Gastrocnemius medialis (tissue), 4 donors: Measurements from ENCODE around the gene TLE1. TPM values are rescaled to one million over a fixed set of nuclear protein-coding genes. Genes with fewer than 3 reads are reported as not detected.

Experiments used
- ATAC-seq, 2 donors: fragments of 150-250 bp; one replicate each; pipeline ENCODE4 v1.9.1; 2016
- DNase-seq, 2 donors: peaks; one replicate each; pipeline ENCODE4 v3.0.0-alpha.2; 2019
- H3K27ac ChIP-seq, 4 donors: fragments of 200-600 bp; sonication (generic); 1 replicate in 1 of 4; 2 replicates in 3 of 4; pipeline ENCODE4 v1.5.1; 2016 to 2018; ENCODE audit warnings: mild to moderate bottlenecking in 2 of 4, moderate library complexity in 1 of 4
- H3K27me3 ChIP-seq, 3 donors: fragments of 200-600 bp; sonication (generic) in 2 of 3; 1 replicate in 1 of 3; 2 replicates in 2 of 3; pipeline versions ENCODE4 v1.5.1 to v1.6.0; 2016 to 2019; ENCODE audit warnings: mild to moderate bottlenecking in 1 of 3, moderate library complexity in 1 of 3
- H3K36me3 ChIP-seq, 2 donors: fragments of 200-600 bp; sonication (generic) in 1 of 2; one replicate each; pipeline ENCODE4 v1.5.1; 2017 to 2018
- H3K4me1 ChIP-seq, 2 donors: fragments of 200-600 bp; sonication (generic) in 1 of 2; one replicate each; pipeline ENCODE4 v1.5.1; 2016 to 2017; ENCODE audit warnings: mild to moderate bottlenecking in 2 of 2
- H3K4me3 ChIP-seq, 4 donors: fragments of 200-600 bp; sonication (generic) in 3 of 4; 1 replicate in 1 of 4; 2 replicates in 3 of 4; pipeline ENCODE4 v1.5.1; 2016 to 2019; ENCODE audit warnings: mild to moderate bottlenecking in 2 of 4
- H3K9me3 ChIP-seq, 3 donors: fragments of 200-600 bp; sonication (generic) in 2 of 3; 1 replicate in 1 of 3; 2 replicates in 2 of 3; pipeline ENCODE4 v1.5.1; 2016 to 2019
- CTCF ChIP-seq, 5 experiments: fragments of 450-650 bp in 3 of 5; fragments of 200-600 bp in 2 of 5; sonication (generic) in 2 of 5; IDR thresholded peaks in 4 of 5; conservative IDR thresholded peaks in 1 of 5; 1 replicate in 4 of 5; 2 replicates in 1 of 5; pipeline ENCODE4 v1.5.1; 2016 to 2019; ENCODE audit warnings: antibody characterized with exemption in 5 of 5, mild to moderate bottlenecking in 3 of 5, moderate library complexity in 3 of 5
- POLR2A ChIP-seq, 2 donors: fragments of 450-650 bp; IDR thresholded peaks; one replicate each; pipeline ENCODE4 v1.6.1; 2017; ENCODE audit warnings: antibody characterized with exemption in 2 of 2, mild to moderate bottlenecking in 2 of 2, moderate library complexity in 2 of 2
- in situ Hi-C, 4 donors: fragments of 200-750 bp; cut with MboI; loops; one replicate each; pipeline versions ENCODE4 v1.15.0 to v1.8.0; 2017; ENCODE audit warnings: low sequenced_read_pairs in 4 of 4
- intact Hi-C: fragments of 100-400 bp; cut with DNase I; formaldehyde crosslinking; loops from one replicate; pipeline ENCODE4 v1.15.1; 2023; ENCODE audit warnings: low total_unique reads
- total RNA-seq, 4 donors: library from RNA; depleted of rRNA; stranded (reverse); fragments of >200 nt; gene quantifications; one replicate each; pipeline versions ENCODE4 v1.1.0 to v1.2.3, GENCODE V29; 2016

The TLE1 gene
- total RNA-seq, 4 donors from 2014 or later, result 32.0 to 159 (median 55.4) TPM

GRCh38 chr9:81680006-81680405 is 9.3 kb downstream of the TLE1 start:
- Histone ChIP-seq H3K27ac (no peak overlapping the region), H3K4me1 (peaks cover 65 to 72% of the 10 kb centered on the region in 2 donors), H3K36me3 (no peaks in the 10 kb centered on the region), H3K9me3 (no peaks in the 10 kb centered on the region), H3K4me3 (no peak overlapping the region), H3K27me3 (no peaks in the 10 kb centered on the region)
- DNase-seq (no peak), ATAC-seq (no peak)
- TF ChIP-seq POLR2A (IDR thresholded peaks at IDR 0.05), result no peak
- TF ChIP-seq CTCF (IDR thresholded peaks at IDR 0.05 in 4 of 5, conservative IDR thresholded peaks at IDR 0.05 in 1 of 5), result no peak
- intact Hi-C loops, result loop anchor here (10.0 kb wide), 2 partner anchors 615 to 1615 kb away; no protein-coding TSS in a partner anchor
- in situ Hi-C loops, result loop anchor here (5.0 kb wide), 3 partner anchors 148 to 163 kb away; no protein-coding TSS in a partner anchor

- peaks cover 46 to 60% of the 10 kb centered on the region in 2 donors for H3K4me1 ChIP-seq
Observed at GRCh38 chr9:81678088-81678487, 11.3 kb downstream of the TLE1 start.

GRCh38 chr9:81676395-81676794 is 13.0 kb downstream of the TLE1 start:
- intact Hi-C loops (no loop called here), in situ Hi-C loops (no loop called here)
- H3K9me3 ChIP-seq, result no peaks in the 10 kb centered on the region
- no peak for DNase-seq
- H3K27me3 ChIP-seq, result no peaks in the 10 kb centered on the region
- no peaks in the 10 kb centered on the region for H3K36me3 ChIP-seq
- peaks cover 44 to 58% of the 10 kb centered on the region in 2 donors for H3K4me1 ChIP-seq
- TF ChIP-seq CTCF (IDR thresholded peaks at IDR 0.05 in 4 of 5, conservative IDR thresholded peaks at IDR 0.05 in 1 of 5) (no peak), POLR2A (IDR thresholded peaks at IDR 0.05) (no peak)
- ATAC-seq, result no peak
- no peak overlapping the region for H3K4me3 ChIP-seq
- H3K27ac ChIP-seq, result peak overlapping the region in 3 of 4 donors; percentile 19 to 38 (median 24)

More at GRCh38 chr9:81678088-81678487, 11.3 kb downstream of the TLE1 start:
- no peak for DNase-seq
- no peaks in the 10 kb centered on the region for H3K36me3 ChIP-seq
- no peak for ATAC-seq
- no peaks in the 10 kb centered on the region for H3K9me3 ChIP-seq
- H3K27me3 ChIP-seq, result no peaks in the 10 kb centered on the region
- intact Hi-C loops, result no loop called here
- in situ Hi-C loops, result no loop called here
- no peak overlapping the region for H3K4me3 ChIP-seq
- no peak for TF ChIP-seq POLR2A (IDR thresholded peaks at IDR 0.05)
- no peak for TF ChIP-seq CTCF (IDR thresholded peaks at IDR 0.05 in 4 of 5, conservative IDR thresholded peaks at IDR 0.05 in 1 of 5)
- no peak overlapping the region for H3K27ac ChIP-seq

GRCh38 chr9:81673310-81673709 is 16.0 kb downstream of the TLE1 start:
- no peak for ATAC-seq
- H3K4me3 ChIP-seq, result no peak overlapping the region
- no peak for DNase-seq
- no peaks in the 10 kb centered on the region for H3K36me3 ChIP-seq
- in situ Hi-C loops (no loop called here), intact Hi-C loops (no loop called here)
- no peaks in the 10 kb centered on the region for H3K9me3 ChIP-seq
- H3K4me1 ChIP-seq, result peaks cover 51 to 65% of the 10 kb centered on the region in 2 donors
- peak overlapping the region in 1 of 4 donors; percentile 2 for H3K27ac ChIP-seq
- no peaks in the 10 kb centered on the region for H3K27me3 ChIP-seq
- TF ChIP-seq CTCF (IDR thresholded peaks at IDR 0.05 in 4 of 5, conservative IDR thresholded peaks at IDR 0.05 in 1 of 5) (no peak), POLR2A (IDR thresholded peaks at IDR 0.05) (no peak)

- H3K4me1 ChIP-seq, result peaks cover 62 to 74% of the 10 kb centered on the region in 2 donors
- H3K4me3 ChIP-seq, result no peak overlapping the region
- in situ Hi-C loops, result no loop called here
- ATAC-seq (peak; percentile 89 to 93), DNase-seq (peak; percentile 81 to 93)
- H3K27me3 ChIP-seq, result no peaks in the 10 kb centered on the region
- no peaks in the 10 kb centered on the region for H3K9me3 ChIP-seq
- intact Hi-C loops, result no loop called here
- peak overlapping the region; percentile 47 to 71 (median 62) for H3K27ac ChIP-seq
- TF ChIP-seq CTCF (IDR thresholded peaks at IDR 0.05 in 4 of 5, conservative IDR thresholded peaks at IDR 0.05 in 1 of 5) (no peak), POLR2A (IDR thresholded peaks at IDR 0.05) (no peak)
- H3K36me3 ChIP-seq, result no peaks in the 10 kb centered on the region
Observed at GRCh38 chr9:81671880-81672280, 17.5 kb downstream of the TLE1 start.
